ENCODE results near the gene EP400.
"Not testable (repeated sequence)": the region's sequence is repeated elsewhere in the genome, so short reads cannot be mapped to it uniquely, and the experiment has no call there.

Gene EP400

GRCh38 chr12:131946757-131947156, 3.0 kb upstream of the EP400 start:
- H3K9me3 ChIP-seq (ENCODE audit: control insufficient read depth in 1 of 2, low read length in 2 of 2) = no peaks in the 10 kb centered on the region
- H3K4me1 ChIP-seq (ENCODE audit: control insufficient read depth in 1 of 2, insufficient read depth in 2 of 2, low read length in 2 of 2) = peaks cover 0 to 14% of the 10 kb centered on the region in 2 donors
- H3K27me3 ChIP-seq (ENCODE audit: low read depth, low read length) = no peaks in the 10 kb centered on the region
- H3K4me3 ChIP-seq (ENCODE audit: low read depth in 1 of 2, low read length in 2 of 2) = no peak overlapping the region
- H3K36me3 ChIP-seq (ENCODE audit: control insufficient read depth in 1 of 2, insufficient read depth in 2 of 2, low read length in 2 of 2) = peaks cover 0 to 30% of the 10 kb centered on the region in 2 donors
- H3K27ac ChIP-seq (ENCODE audit: low read length) = no peak overlapping the region

- no peaks in the 10 kb centered on the region for H3K9me3 ChIP-seq (ENCODE audit: control insufficient read depth in 1 of 2, low read length in 2 of 2)
- no peak overlapping the region for H3K4me3 ChIP-seq (ENCODE audit: low read depth in 1 of 2, low read length in 2 of 2)
- H3K4me1 ChIP-seq (ENCODE audit: control insufficient read depth in 1 of 2, insufficient read depth in 2 of 2, low read length in 2 of 2) = peaks cover 0 to 15% of the 10 kb centered on the region in 2 donors
- no peaks in the 10 kb centered on the region for H3K27me3 ChIP-seq (ENCODE audit: low read depth, low read length)
- H3K27ac ChIP-seq (ENCODE audit: low read length) = no peak overlapping the region
- H3K36me3 ChIP-seq (ENCODE audit: control insufficient read depth in 1 of 2, insufficient read depth in 2 of 2, low read length in 2 of 2) = peaks cover 0 to 25% of the 10 kb centered on the region in 2 donors
These were observed 2.2 kb upstream of the EP400 start for GRCh38 chr12:131947482-131948027.

GRCh38 chr12:131948166-131948712, 1.5 kb upstream of the EP400 start:
- Histone ChIP-seq H3K27ac (ENCODE audit: low read length) (no peak overlapping the region), H3K4me1 (ENCODE audit: control insufficient read depth in 1 of 2, insufficient read depth in 2 of 2, low read length in 2 of 2) (peaks cover 0 to 18% of the 10 kb centered on the region in 2 donors), H3K4me3 (ENCODE audit: low read depth in 1 of 2, low read length in 2 of 2) (no peak overlapping the region), H3K36me3 (ENCODE audit: control insufficient read depth in 1 of 2, insufficient read depth in 2 of 2, low read length in 2 of 2) (peaks cover 0 to 19% of the 10 kb centered on the region in 2 donors), H3K9me3 (ENCODE audit: control insufficient read depth in 1 of 2, low read length in 2 of 2) (no peaks in the 10 kb centered on the region), H3K27me3 (ENCODE audit: low read depth, low read length) (no peaks in the 10 kb centered on the region)

GRCh38 chr12:131948713-131949430, 870 bp upstream of the EP400 start:
- H3K4me1 ChIP-seq (ENCODE audit: control insufficient read depth in 1 of 2, insufficient read depth in 2 of 2, low read length in 2 of 2) = peaks cover 0 to 18% of the 10 kb centered on the region in 2 donors
- not testable (repeated sequence) for H3K27ac ChIP-seq (ENCODE audit: low read length); H3K9me3 ChIP-seq (ENCODE audit: control insufficient read depth in 1 of 2, low read length in 2 of 2); H3K27me3 ChIP-seq (ENCODE audit: low read depth, low read length)
- H3K4me3 ChIP-seq (ENCODE audit: low read depth in 1 of 2, low read length in 2 of 2) = peak overlapping the region; percentile 21 to 95
- H3K36me3 ChIP-seq (ENCODE audit: control insufficient read depth in 1 of 2, insufficient read depth in 2 of 2, low read length in 2 of 2) = peaks cover 0 to 12% of the 10 kb centered on the region in 2 donors

- H3K4me3 ChIP-seq (ENCODE audit: low read depth in 1 of 2, low read length in 2 of 2) = peak overlapping the region; percentile 78 to 95
- no peaks in the 10 kb centered on the region for H3K27me3 ChIP-seq (ENCODE audit: low read depth, low read length)
- H3K27ac ChIP-seq (ENCODE audit: low read length) = no peak overlapping the region
- no peaks in the 10 kb centered on the region for H3K36me3 ChIP-seq (ENCODE audit: control insufficient read depth in 1 of 2, insufficient read depth in 2 of 2, low read length in 2 of 2)
- no peaks in the 10 kb centered on the region for H3K9me3 ChIP-seq (ENCODE audit: control insufficient read depth in 1 of 2, low read length in 2 of 2)
- peaks cover 0 to 18% of the 10 kb centered on the region in 2 donors for H3K4me1 ChIP-seq (ENCODE audit: control insufficient read depth in 1 of 2, insufficient read depth in 2 of 2, low read length in 2 of 2)
These were observed 606 bp downstream of the EP400 start for GRCh38 chr12:131950182-131950913.

DNA sequence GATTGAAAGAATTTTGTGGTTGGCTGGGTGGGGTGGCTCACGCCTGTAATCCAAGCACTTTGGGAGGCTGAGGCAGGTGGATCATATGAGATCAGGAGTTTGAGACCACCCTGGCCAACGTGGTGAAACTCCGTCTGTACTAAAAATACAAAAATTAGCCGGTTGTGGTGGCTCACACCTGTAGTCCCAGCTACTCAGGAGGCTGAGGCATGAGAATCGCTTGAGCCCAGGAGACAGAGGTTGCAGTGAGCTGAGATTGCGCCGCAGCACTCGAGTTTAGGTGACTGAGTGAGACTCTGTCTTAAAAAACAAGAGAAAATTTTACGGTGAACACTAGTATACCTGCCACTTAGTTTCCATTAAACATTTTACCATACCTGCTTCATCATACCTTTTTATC, 4.1 kb downstream of the EP400 start:
- not testable (repeated sequence) for H3K36me3 ChIP-seq (ENCODE audit: control insufficient read depth in 1 of 2, insufficient read depth in 2 of 2, low read length in 2 of 2); H3K27ac ChIP-seq (ENCODE audit: low read length); H3K4me3 ChIP-seq (ENCODE audit: low read depth in 1 of 2, low read length in 2 of 2); H3K27me3 ChIP-seq (ENCODE audit: low read depth, low read length); H3K9me3 ChIP-seq (ENCODE audit: control insufficient read depth in 1 of 2, low read length in 2 of 2)
- H3K4me1 ChIP-seq (ENCODE audit: control insufficient read depth in 1 of 2, insufficient read depth in 2 of 2, low read length in 2 of 2) = peaks cover 5 to 35% of the 10 kb centered on the region in 2 donors

DNA sequence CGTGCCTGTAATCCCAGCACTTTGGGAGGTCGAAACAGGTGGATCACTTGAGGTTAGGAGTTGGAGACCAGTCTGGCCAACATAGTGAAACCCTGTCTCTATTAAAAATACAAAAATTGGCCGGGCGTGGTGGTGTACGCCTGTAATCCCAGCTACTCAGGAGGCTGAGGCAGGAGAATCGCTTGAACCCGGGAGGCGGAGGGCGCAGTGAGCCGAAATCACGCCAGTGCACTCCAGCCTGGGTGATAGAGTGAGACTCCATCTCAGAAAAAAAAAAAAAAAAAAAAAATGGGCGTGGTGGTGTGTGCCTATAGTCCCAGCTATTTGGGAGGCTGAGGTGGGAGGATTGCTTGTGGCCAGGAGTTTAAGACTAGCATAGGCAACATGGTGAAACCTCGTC, 4.7 kb downstream of the EP400 start:
- H3K4me1 ChIP-seq (ENCODE audit: control insufficient read depth in 1 of 2, insufficient read depth in 2 of 2, low read length in 2 of 2) = peaks cover 5 to 35% of the 10 kb centered on the region in 2 donors

GRCh38 chr12:131959116-131959515, 9.4 kb downstream of the EP400 start:
- H3K9me3 ChIP-seq (ENCODE audit: control insufficient read depth in 1 of 2, low read length in 2 of 2) = no peaks in the 10 kb centered on the region
- no peaks in the 10 kb centered on the region for H3K27me3 ChIP-seq (ENCODE audit: low read depth, low read length)
- no peak overlapping the region for H3K4me3 ChIP-seq (ENCODE audit: low read depth in 1 of 2, low read length in 2 of 2)
- no peak overlapping the region for H3K27ac ChIP-seq (ENCODE audit: low read length)
- H3K36me3 ChIP-seq (ENCODE audit: control insufficient read depth in 1 of 2, insufficient read depth in 2 of 2, low read length in 2 of 2) = peaks cover 8 to 10% of the 10 kb centered on the region in 2 donors
- peaks cover 5 to 27% of the 10 kb centered on the region in 2 donors for H3K4me1 ChIP-seq (ENCODE audit: control insufficient read depth in 1 of 2, insufficient read depth in 2 of 2, low read length in 2 of 2)

More for the DNA sequence above, 4.7 kb downstream of the EP400 start:
- not testable (repeated sequence) for H3K9me3 ChIP-seq (ENCODE audit: control insufficient read depth in 1 of 2, low read length in 2 of 2); H3K36me3 ChIP-seq (ENCODE audit: control insufficient read depth in 1 of 2, insufficient read depth in 2 of 2, low read length in 2 of 2); H3K4me3 ChIP-seq (ENCODE audit: low read depth in 1 of 2, low read length in 2 of 2); H3K27ac ChIP-seq (ENCODE audit: low read length); H3K27me3 ChIP-seq (ENCODE audit: low read depth, low read length)

GRCh38 chr12:131959641-131960589, 10.2 kb downstream of the EP400 start:
- Histone ChIP-seq H3K4me1 (ENCODE audit: control insufficient read depth in 1 of 2, insufficient read depth in 2 of 2, low read length in 2 of 2) (peaks cover 5 to 34% of the 10 kb centered on the region in 2 donors), H3K36me3 (ENCODE audit: control insufficient read depth in 1 of 2, insufficient read depth in 2 of 2, low read length in 2 of 2) (peaks cover 8 to 10% of the 10 kb centered on the region in 2 donors), H3K9me3 (ENCODE audit: control insufficient read depth in 1 of 2, low read length in 2 of 2) (no peaks in the 10 kb centered on the region), H3K4me3 (ENCODE audit: low read depth in 1 of 2, low read length in 2 of 2) (no peak overlapping the region), H3K27me3 (ENCODE audit: low read depth, low read length) (no peaks in the 10 kb centered on the region), H3K27ac (ENCODE audit: low read length) (no peak overlapping the region)

DNA sequence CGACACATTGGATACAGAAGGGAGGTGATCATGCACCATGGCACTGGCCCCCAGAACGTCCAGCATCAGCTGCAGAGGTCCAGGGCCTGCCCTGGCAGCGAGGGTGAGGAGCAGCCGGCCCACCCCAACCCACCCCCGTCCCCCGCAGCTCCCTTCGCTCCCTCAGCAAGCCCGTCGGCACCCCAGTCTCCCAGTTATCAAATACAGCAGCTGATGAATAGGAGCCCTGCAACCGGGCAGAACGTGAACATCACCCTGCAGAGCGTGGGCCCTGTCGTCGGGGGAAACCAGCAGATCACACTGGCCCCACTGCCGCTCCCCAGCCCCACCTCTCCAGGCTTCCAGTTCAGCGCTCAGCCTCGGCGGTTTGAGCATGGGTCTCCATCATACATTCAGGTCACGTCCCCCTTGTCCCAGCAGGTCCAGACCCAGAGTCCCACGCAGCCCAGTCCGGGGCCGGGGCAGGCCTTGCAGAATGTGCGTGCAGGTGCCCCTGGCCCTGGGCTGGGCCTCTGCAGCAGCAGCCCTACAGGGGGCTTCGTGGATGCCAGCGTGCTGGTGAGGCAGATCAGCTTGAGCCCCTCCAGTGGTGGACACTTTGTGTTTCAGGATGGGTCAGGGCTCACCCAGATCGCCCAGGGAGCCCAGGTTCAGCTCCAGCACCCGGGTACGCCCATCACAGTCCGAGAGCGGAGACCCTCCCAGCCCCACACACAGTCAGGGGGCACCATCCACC, 11.0 kb downstream of the EP400 start:
- not testable (repeated sequence) for H3K36me3 ChIP-seq (ENCODE audit: control insufficient read depth in 1 of 2, insufficient read depth in 2 of 2, low read length in 2 of 2); H3K9me3 ChIP-seq (ENCODE audit: control insufficient read depth in 1 of 2, low read length in 2 of 2); H3K27me3 ChIP-seq (ENCODE audit: low read depth, low read length); H3K4me3 ChIP-seq (ENCODE audit: low read depth in 1 of 2, low read length in 2 of 2); H3K27ac ChIP-seq (ENCODE audit: low read length)
- peaks cover 5 to 39% of the 10 kb centered on the region in 2 donors for H3K4me1 ChIP-seq (ENCODE audit: control insufficient read depth in 1 of 2, insufficient read depth in 2 of 2, low read length in 2 of 2)

All from muscle layer of duodenum (tissue), 2 donors.